HFF-Myc (cell line): ENCODE measurements around the gene CEP170B.

ENCODE experiments used
- DNase-seq: peaks from one replicate; pipeline ENCODE4 v3.0.0-alpha.2; 2011; ENCODE audit warnings: low read depth; ENCODE audit errors: extremely low read depth
- H3K4me3 ChIP-seq: replicated peaks from 2 replicates; pipeline ENCODE4 v1.5.1; 2011; ENCODE audit warnings: low read depth, mild to moderate bottlenecking, control low read depth, low read length
- CTCF ChIP-seq: IDR thresholded peaks from 2 replicates; pipeline ENCODE4 v1.5.1; 2012; ENCODE audit warnings: mild to moderate bottlenecking, low read depth, low read length, control low read depth; ENCODE audit errors: missing control alignments

Gene CEP170B

GRCh38 chr14:104924421-104925213 is 59.5 kb downstream of the CEP170B start, which contains the start of gene PLD4:
Gene PLD4, plus strand, starts transcription at chr14:104924879. Its CDS starts 2,262 bp downstream, at chr14:104927141.
- no peak for DNase-seq
- H3K4me3 ChIP-seq = no peak within 1 kb of the TSS
- TF ChIP-seq CTCF = no peak

GRCh38 chr14:104925214-104925854 is 60.3 kb downstream of the CEP170B start:
- H3K4me3 ChIP-seq = no peak overlapping the region
- no peak for TF ChIP-seq CTCF
- no peak for DNase-seq

GRCh38 chr14:104925855-104926609 is 61.0 kb downstream of the CEP170B start:
- TF ChIP-seq CTCF = no peak
- no peak for DNase-seq
- H3K4me3 ChIP-seq = no peak overlapping the region

- no peak for DNase-seq
- TF ChIP-seq CTCF = no peak
- no peak overlapping the region for H3K4me3 ChIP-seq
Observed at GRCh38 chr14:104926619-104927431, 61.8 kb downstream of the CEP170B start.

GRCh38 chr14:104927432-104927816 is 62.4 kb downstream of the CEP170B start:
- no peak overlapping the region for H3K4me3 ChIP-seq
- no peak for TF ChIP-seq CTCF
- no peak for DNase-seq

GRCh38 chr14:104927901-104928300 is 62.8 kb downstream of the CEP170B start:
- no peak overlapping the region for H3K4me3 ChIP-seq
- no peak for TF ChIP-seq CTCF
- DNase-seq = no peak
